Chondrocyte (in vitro differentiated cells): ENCODE results near the gene WNT11. TPM values are rescaled to one million over a fixed set of nuclear protein-coding genes. Genes with fewer than 3 reads are reported as not detected.
A peak's percentile ranks its signal among the peaks of the same experiment; 100 is the strongest.

Experiments
- DNase-seq: peaks from one replicate; pipeline ENCODE4 v3.0.0; 2021; ENCODE audit warnings: mixed read lengths, low spot score
- H3K27ac Mint-ChIP-seq: one replicate; pipeline ENCODE4 v1.8.0; 2021; ENCODE audit warnings: mild to moderate bottlenecking, moderate library complexity, mixed read lengths; ENCODE audit not compliant: unreplicated experiment
- H3K27me3 Mint-ChIP-seq: 2 replicates; pipeline ENCODE4 v1.8.0; 2021; ENCODE audit warnings: low read depth, mixed read lengths
- H3K36me3 Mint-ChIP-seq: 2 replicates; pipeline ENCODE4 v1.8.0; 2021; ENCODE audit warnings: low read depth, mixed read lengths
- H3K4me1 Mint-ChIP-seq: 2 replicates; pipeline ENCODE4 v1.8.0; 2021; ENCODE audit warnings: low read depth, mild to moderate bottlenecking, mixed read lengths
- H3K4me3 Mint-ChIP-seq: one replicate; pipeline ENCODE4 v1.8.0; 2021; ENCODE audit warnings: mild to moderate bottlenecking, moderate library complexity, mixed read lengths; ENCODE audit not compliant: unreplicated experiment
- H3K9me3 Mint-ChIP-seq: 2 replicates; pipeline ENCODE4 v1.8.0; 2021; ENCODE audit warnings: low read depth, mixed read lengths
- total RNA-seq: library from RNA; stranded (reverse); gene quantifications from 3 replicates; pipeline ENCODE4 v1.2.1, GENCODE V29; 2021
- TF ChIP-seq, protein P1 (sequence below): fragments of 200-600 bp; sonication (generic); IDR thresholded peaks from 2 replicates; pipeline ENCODE4 v1.5.0; 2021; ENCODE audit warnings: antibody characterized with exemption, mild to moderate bottlenecking, moderate library complexity

Gene WNT11
- total RNA-seq, 1 donor from 2014 or later, result 24.5 TPM

DNA sequence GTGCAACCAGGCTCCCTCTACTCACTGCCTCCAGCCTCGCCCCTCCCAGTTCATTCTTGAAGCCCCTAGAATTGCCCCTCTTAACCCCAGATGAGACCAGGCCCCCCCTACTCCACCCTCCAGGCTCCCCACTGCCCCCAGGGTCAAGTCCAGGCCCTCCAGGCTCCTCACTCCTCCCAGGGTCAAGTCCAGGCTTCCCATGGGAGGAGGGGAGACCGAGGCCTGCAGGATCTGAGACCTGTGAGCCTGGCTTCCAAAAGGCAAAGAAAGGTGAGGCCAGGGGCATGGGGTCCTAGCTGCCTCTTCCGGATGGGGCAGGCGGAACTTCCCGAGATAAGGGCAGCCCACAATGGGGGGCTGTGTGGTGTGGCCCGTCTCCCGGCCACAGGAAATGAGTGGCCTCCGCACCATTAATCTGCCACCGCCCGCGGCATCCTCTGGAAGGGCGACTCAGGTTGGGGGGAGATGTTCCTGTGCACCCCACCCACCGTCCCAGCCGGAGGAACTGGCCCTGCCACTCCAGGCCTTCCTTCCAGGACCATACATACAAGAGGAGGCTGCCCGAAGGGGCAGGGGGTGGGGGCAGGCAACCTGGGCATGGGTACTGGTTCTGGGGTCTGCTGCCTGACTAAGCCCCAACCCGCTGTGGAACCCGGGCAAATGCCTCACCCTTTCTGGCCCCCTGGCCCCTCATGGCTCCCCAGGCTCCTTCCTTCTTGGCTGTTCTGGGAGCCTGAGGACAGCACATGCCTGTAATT lies 35.1 kb upstream of the WNT11 start:
- peaks cover 7% of the 10 kb centered on the region for H3K4me1 Mint-ChIP-seq
- TF ChIP-seq, protein P1, sequence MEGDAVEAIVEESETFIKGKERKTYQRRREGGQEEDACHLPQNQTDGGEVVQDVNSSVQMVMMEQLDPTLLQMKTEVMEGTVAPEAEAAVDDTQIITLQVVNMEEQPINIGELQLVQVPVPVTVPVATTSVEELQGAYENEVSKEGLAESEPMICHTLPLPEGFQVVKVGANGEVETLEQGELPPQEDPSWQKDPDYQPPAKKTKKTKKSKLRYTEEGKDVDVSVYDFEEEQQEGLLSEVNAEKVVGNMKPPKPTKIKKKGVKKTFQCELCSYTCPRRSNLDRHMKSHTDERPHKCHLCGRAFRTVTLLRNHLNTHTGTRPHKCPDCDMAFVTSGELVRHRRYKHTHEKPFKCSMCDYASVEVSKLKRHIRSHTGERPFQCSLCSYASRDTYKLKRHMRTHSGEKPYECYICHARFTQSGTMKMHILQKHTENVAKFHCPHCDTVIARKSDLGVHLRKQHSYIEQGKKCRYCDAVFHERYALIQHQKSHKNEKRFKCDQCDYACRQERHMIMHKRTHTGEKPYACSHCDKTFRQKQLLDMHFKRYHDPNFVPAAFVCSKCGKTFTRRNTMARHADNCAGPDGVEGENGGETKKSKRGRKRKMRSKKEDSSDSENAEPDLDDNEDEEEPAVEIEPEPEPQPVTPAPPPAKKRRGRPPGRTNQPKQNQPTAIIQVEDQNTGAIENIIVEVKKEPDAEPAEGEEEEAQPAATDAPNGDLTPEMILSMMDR, result no peak

DNA sequence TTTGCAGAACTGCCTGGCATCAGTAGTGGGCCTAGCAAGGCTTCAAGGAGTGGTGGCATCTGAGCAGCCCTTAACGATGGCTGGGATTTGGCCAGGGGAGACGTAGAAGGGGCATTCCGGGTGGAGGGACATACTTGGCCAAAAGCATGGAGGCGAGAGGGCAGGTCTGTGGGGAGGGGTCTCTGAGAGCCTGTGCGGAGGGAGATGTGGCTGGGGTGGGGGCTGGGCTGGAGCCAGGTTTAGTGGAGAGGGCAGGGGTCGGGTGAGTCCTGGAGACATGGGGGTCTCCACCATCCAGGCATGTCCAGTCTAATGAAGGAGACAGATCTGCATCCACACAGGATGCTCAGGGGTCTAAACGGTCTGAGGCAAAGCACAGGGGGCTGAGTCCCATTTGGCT lies 34.4 kb upstream of the WNT11 start:
- Mint-ChIP-seq H3K4me3 (no peak overlapping the region), H3K4me1 (peaks cover 10% of the 10 kb centered on the region), H3K36me3 (no peaks in the 10 kb centered on the region), H3K27ac (no peak overlapping the region), H3K27me3 (peaks cover 19% of the 10 kb centered on the region), H3K9me3 (no peaks in the 10 kb centered on the region)
- TF ChIP-seq, protein P1, result no peak
- peak; percentile 39 for DNase-seq

More for the DNA sequence above, 35.1 kb upstream of the WNT11 start:
- peak; percentile 76 for DNase-seq
- no peaks in the 10 kb centered on the region for H3K36me3 Mint-ChIP-seq
- H3K27ac Mint-ChIP-seq, result no peak overlapping the region
- H3K9me3 Mint-ChIP-seq, result no peaks in the 10 kb centered on the region
- peaks cover 19% of the 10 kb centered on the region for H3K27me3 Mint-ChIP-seq
- no peak overlapping the region for H3K4me3 Mint-ChIP-seq

DNA sequence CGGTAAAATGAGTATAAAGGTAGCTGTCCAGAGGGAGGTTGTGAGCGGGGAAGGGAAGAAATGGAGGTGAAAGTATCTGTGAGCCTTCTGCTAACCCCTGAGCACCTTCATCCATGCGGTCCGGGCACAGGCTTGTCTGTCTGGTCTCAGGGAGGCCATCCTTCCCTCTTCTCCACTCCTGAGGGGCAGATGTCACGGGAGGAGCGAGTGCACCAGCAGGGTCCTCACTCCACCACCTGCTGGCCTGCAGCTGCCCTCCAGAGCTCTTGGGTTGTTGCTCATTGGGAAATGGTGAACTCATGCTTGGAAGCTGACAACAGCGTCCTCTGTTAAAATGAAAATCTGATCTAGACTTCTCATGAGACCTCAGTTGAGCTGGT lies 33.8 kb upstream of the WNT11 start:
- H3K4me3 Mint-ChIP-seq, result no peak overlapping the region
- H3K4me1 Mint-ChIP-seq, result peaks cover 10% of the 10 kb centered on the region
- no peak overlapping the region for H3K27ac Mint-ChIP-seq
- peak; percentile 56 for DNase-seq
- peaks cover 15% of the 10 kb centered on the region for H3K27me3 Mint-ChIP-seq
- TF ChIP-seq, protein P1, result no peak
- H3K36me3 Mint-ChIP-seq, result no peaks in the 10 kb centered on the region
- H3K9me3 Mint-ChIP-seq, result no peaks in the 10 kb centered on the region

- peaks cover 11% of the 10 kb centered on the region for H3K4me1 Mint-ChIP-seq
- H3K36me3 Mint-ChIP-seq, result no peaks in the 10 kb centered on the region
- H3K4me3 Mint-ChIP-seq, result no peak overlapping the region
- DNase-seq, result peak; percentile 65
- TF ChIP-seq, protein P1, result no peak
- no peaks in the 10 kb centered on the region for H3K9me3 Mint-ChIP-seq
- no peak overlapping the region for H3K27ac Mint-ChIP-seq
- H3K27me3 Mint-ChIP-seq, result peaks cover 15% of the 10 kb centered on the region
Measured at GRCh38 chr11:76239483-76240160, 33.3 kb upstream of the WNT11 start.

DNA sequence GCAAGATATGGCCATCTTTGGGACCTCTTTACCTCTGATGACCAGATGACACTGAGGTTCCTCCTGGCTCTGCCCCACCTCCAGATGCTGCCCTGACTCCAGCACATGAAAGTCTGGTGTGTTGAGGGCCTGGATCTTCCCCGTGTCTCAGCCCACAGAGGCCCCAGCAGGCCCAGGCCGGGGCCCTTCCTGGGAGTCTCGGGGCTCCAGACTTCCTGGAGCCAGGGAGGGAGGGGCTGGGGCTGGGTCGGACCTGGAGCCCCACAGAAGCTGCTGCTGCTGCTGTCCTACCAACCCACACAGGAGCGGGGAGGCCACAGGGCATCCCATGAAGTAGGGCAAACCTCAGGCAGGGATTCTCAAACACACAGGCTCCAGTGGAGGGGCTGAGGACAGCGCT lies 32.2 kb upstream of the WNT11 start:
- Mint-ChIP-seq H3K36me3 (no peaks in the 10 kb centered on the region), H3K27ac (no peak overlapping the region), H3K4me3 (no peak overlapping the region), H3K27me3 (peaks cover 7% of the 10 kb centered on the region), H3K4me1 (peaks cover 21% of the 10 kb centered on the region), H3K9me3 (no peaks in the 10 kb centered on the region)
- peak; percentile 63 for DNase-seq
- TF ChIP-seq, protein P1, result no peak
